ENCODE data around the gene DSCAM.

- TF ChIP-seq CTCF (IDR thresholded peaks at IDR 0.05) (no peak), POLR2A (IDR thresholded peaks at IDR 0.05) (no peak), EP300 (IDR thresholded peaks at IDR 0.05) (no peak)
These were observed 673.1 kb downstream of the DSCAM start for GRCh38 chr21:40173816-40174215.
